Cardiac fibroblast (primary cell): ENCODE data around the gene NOTCH1.
"Not testable (repeated sequence)": the region's sequence is repeated elsewhere in the genome, so short reads cannot be mapped to it uniquely, and the experiment has no call there.

ENCODE experiments used
- DNase-seq, 2 donors: peaks; one replicate each; pipeline versions ENCODE4 v3.0.0 to v3.0.0-alpha.2; 2010; ENCODE audit warnings: low read depth in 2 of 2
- H3K4me3 ChIP-seq, 2 donors: replicated peaks in 1 of 2; 1 replicate in 1 of 2; 2 replicates in 1 of 2; pipeline ENCODE4 v1.5.1; 2011; ENCODE audit warnings: low read depth in 2 of 2, low read length in 2 of 2, mild to moderate bottlenecking in 2 of 2, moderate library complexity in 1 of 2
- TF ChIP-seq, protein P1 (sequence below): IDR thresholded peaks from one replicate; pipeline ENCODE4 v1.5.1; 2011; ENCODE audit warnings: low read depth, mild to moderate bottlenecking, low read length, inconsistent platforms

NOTCH1 gene

DNA sequence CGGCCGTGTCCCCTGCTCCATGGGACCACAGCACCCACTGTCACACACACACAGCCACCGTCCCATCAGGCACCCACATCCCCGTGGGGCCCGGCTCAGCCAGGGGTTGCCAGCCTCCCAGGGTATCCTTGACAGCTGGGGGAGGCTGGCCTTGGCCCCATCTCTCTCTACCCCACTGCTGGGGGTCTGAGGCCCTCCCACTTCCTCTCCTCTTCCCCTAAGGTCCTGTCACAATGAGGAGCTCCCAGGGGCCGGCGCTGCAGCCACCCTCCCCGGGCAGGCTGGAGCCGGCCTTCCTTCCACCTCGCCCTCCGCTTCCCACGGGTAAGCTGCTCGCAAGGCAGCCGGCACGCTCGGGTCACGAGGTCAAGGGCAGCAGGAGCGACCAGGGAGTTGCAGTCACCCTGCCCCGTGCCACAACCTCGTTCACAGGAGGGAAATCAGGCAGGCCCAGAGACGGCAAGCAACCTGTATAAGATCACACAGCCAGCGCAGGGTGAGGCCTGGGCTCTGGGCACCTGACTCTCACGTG lies 38.6 kb upstream of the NOTCH1 start:
- TF ChIP-seq, protein P1, sequence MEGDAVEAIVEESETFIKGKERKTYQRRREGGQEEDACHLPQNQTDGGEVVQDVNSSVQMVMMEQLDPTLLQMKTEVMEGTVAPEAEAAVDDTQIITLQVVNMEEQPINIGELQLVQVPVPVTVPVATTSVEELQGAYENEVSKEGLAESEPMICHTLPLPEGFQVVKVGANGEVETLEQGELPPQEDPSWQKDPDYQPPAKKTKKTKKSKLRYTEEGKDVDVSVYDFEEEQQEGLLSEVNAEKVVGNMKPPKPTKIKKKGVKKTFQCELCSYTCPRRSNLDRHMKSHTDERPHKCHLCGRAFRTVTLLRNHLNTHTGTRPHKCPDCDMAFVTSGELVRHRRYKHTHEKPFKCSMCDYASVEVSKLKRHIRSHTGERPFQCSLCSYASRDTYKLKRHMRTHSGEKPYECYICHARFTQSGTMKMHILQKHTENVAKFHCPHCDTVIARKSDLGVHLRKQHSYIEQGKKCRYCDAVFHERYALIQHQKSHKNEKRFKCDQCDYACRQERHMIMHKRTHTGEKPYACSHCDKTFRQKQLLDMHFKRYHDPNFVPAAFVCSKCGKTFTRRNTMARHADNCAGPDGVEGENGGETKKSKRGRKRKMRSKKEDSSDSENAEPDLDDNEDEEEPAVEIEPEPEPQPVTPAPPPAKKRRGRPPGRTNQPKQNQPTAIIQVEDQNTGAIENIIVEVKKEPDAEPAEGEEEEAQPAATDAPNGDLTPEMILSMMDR: no peak
- no peak for DNase-seq
- H3K4me3 ChIP-seq: no peak overlapping the region

DNA sequence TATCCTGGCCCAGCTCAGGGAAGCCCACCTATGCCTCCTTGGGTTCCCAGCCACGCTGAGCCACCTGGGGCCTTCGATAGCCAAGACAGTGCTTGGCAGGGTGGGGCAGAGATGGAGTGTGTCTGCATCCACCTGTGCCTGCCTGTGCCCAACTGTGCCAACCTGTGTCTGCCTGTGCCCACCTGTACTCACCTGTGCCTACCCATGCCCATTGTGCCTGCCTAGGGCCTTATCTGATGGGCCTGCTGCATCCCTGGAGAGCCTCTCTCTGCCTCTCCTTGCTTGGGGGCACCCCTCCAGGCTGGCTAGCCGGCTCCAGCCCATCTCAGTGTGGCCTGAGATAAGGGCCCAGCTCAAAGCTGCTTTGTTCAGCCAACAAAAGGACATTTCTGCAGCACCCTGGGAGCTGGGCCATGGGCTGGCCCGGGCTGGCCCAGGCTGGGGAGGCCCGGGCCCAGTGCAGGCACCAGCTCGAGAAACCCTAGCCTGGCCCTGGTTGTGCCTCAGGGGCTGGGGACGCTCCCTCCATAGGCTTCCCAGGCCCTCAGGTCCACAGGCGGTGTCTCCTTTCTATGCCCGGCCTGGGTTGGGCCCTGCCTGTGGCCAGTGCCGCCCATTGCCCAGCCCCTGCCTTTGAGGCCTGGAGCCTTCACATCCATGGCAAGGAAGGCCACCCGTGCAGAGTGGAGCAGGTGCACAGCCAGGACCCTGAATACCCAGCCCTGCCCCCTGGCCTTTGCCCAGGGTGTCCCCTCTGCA lies 37.3 kb upstream of the NOTCH1 start:
- no peak for DNase-seq
- no peak overlapping the region for H3K4me3 ChIP-seq
- TF ChIP-seq, protein P1: no peak

DNA sequence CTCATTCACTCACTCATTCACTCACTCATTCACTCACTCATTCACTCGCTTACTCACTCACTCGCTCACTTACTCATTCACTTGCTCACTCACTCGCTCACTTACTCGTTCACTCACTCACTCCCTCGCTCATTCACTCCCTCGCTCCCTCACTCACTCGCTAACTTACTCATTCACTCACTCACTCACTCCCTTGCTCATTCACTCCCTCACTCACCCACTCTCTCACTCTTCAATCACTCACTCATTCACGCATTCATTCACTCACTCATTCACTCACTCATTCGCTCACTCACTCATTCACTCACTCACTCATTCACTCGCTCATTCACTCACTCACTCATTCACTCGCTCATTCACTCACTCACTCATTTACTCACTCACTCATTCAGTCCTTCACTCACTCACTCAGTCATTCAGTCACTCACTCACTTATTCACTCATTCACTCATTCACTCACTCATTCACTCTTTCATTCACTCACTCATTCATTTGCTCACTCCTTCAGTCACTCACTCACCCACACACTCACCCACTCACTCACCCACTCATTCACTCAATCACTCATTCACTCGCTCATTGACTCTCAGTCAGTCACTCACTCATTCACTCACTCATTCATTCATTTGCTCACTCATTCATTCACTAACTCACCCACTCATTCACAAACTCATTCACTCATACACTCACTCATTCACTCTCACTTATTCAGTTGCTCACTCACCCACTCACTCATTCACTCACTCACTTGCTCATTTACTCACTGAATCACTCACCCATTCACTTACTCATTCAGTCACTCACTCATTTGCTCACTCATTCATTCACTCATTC lies 36.0 kb upstream of the NOTCH1 start:
- H3K4me3 ChIP-seq: no peak overlapping the region
- TF ChIP-seq, protein P1: no peak
- no peak for DNase-seq

DNA sequence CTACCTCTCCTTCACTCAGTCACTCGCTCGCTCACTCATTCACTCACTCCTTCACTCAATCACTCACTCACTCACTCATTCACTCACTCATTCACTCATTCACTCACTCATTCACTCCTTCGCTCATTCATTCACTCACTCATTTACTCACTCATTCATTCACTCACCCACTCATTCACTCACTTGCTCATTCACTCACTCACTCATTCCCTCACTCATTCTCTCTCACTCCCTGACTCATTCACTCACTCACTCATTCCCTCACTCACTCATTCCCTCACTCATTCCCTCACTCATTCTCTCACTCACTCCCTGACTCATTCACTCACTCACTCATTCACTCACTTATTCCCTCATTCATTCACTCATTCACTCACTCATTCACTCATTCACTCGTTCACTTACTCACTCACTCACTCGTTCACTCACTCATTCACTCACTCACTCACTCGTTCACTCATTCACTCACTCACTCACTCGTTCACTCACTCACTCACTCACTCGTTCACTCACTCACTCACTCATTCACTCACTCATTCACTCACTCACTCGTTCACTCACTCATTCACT lies 33.9 kb upstream of the NOTCH1 start:
- not testable (repeated sequence) for DNase-seq, H3K4me3 ChIP-seq

DNA sequence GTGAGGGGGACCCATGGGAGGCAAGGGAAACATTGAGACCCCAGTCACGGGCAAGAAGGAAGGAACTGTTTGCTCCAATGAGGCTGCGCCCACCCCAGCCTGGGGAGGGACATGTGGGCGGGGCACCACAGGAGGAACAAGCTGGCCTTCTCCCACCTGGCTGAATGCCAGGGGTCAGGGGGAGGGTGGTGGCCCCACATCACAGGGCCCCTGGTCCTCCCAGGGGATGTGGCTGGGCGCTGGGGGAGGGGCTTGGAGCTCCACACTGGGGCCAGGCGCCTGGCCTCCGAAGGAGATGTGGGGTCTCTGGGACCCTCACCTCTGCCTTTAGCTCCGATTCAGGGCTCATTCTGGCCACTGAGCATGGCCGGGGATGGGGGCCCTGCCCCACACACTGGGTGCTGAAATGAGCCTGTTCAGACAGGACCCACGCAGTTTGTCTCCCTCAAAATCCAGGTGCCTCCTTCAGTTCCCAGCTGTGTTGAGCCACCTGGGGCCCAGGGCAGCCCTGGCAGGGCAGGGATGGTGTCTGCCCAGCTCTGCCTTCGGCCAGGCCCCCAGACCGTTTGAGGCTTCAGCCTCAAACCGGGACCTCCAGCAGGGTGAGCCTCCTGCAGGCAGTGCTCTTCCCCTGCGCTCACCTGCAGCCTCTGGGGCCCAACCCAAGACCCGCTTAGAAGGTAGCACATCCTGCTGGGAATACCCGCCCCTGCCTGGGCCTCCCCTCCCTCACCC lies 33.2 kb upstream of the NOTCH1 start:
- TF ChIP-seq, protein P1: no peak
- H3K4me3 ChIP-seq: no peak overlapping the region
- DNase-seq: no peak

DNA sequence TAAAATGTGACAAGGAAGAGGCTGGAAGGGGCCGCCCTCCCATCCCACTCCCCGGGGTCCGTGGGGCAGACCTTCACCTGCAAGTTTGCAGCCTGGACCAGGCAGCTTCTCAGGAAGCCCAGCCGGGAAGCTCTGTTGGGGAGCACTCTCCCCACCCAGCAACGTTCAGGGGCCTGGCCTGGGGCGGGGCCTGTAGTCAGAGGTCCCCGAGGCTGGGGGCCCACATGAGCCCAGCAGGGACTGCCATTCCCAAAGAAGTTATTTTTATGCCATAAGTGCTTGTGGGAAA lies 32.7 kb upstream of the NOTCH1 start:
- H3K4me3 ChIP-seq: no peak overlapping the region
- DNase-seq: no peak
- TF ChIP-seq, protein P1: no peak
